ENCODE results near the gene SHISAL1.
"Not testable (repeated sequence)": the region's sequence is repeated elsewhere in the genome, so short reads cannot be mapped to it uniquely, and the experiment has no call there.

SHISAL1 gene

GRCh38 chr22:44302363-44302762, 10.4 kb downstream of the SHISAL1 start:
- DNase-seq (ENCODE audit: low read depth in 2 of 2): not testable (repeated sequence)

- DNase-seq (ENCODE audit: low read depth in 2 of 2): no peak
Observed at GRCh38 chr22:44301039-44301438, 11.7 kb downstream of the SHISAL1 start.

- DNase-seq (ENCODE audit: low read depth in 2 of 2): no peak
Observed at GRCh38 chr22:44299124-44299523, 13.6 kb downstream of the SHISAL1 start.

- DNase-seq (ENCODE audit: low read depth in 2 of 2): no peak
Observed at GRCh38 chr22:44298406-44299091, 14.2 kb downstream of the SHISAL1 start.

- DNase-seq (ENCODE audit: low read depth in 2 of 2): no peak
Observed at GRCh38 chr22:44297470-44298061, 15.2 kb downstream of the SHISAL1 start.

- no peak for DNase-seq (ENCODE audit: low read depth in 2 of 2)
Observed at GRCh38 chr22:44295406-44295805, 17.3 kb downstream of the SHISAL1 start.

GRCh38 chr22:44293876-44294275, 18.9 kb downstream of the SHISAL1 start:
- DNase-seq (ENCODE audit: low read depth in 2 of 2): no peak

GRCh38 chr22:44293034-44293433, 19.7 kb downstream of the SHISAL1 start:
- DNase-seq (ENCODE audit: low read depth in 2 of 2): no peak

- DNase-seq (ENCODE audit: low read depth in 2 of 2): no peak
Observed at GRCh38 chr22:44292521-44292920, 20.2 kb downstream of the SHISAL1 start.

GRCh38 chr22:44291674-44292360, 20.9 kb downstream of the SHISAL1 start:
- no peak for DNase-seq (ENCODE audit: low read depth in 2 of 2)

- DNase-seq (ENCODE audit: low read depth in 2 of 2): no peak
Observed at GRCh38 chr22:44291265-44291664, 21.5 kb downstream of the SHISAL1 start.

- DNase-seq (ENCODE audit: low read depth in 2 of 2): no peak
Observed at GRCh38 chr22:44289414-44290171, 23.2 kb downstream of the SHISAL1 start.

- no peak for DNase-seq (ENCODE audit: low read depth in 2 of 2)
Observed at GRCh38 chr22:44288913-44289312, 23.8 kb downstream of the SHISAL1 start.

- no peak for DNase-seq (ENCODE audit: low read depth in 2 of 2)
Observed at GRCh38 chr22:44287741-44288140, 25.0 kb downstream of the SHISAL1 start.

GRCh38 chr22:44287121-44287693, 25.5 kb downstream of the SHISAL1 start:
- no peak for DNase-seq (ENCODE audit: low read depth in 2 of 2)

GRCh38 chr22:44286646-44287045, 26.1 kb downstream of the SHISAL1 start:
- no peak for DNase-seq (ENCODE audit: low read depth in 2 of 2)

- no peak for DNase-seq (ENCODE audit: low read depth in 2 of 2)
Observed at GRCh38 chr22:44284711-44285110, 28.0 kb downstream of the SHISAL1 start.

GRCh38 chr22:44281768-44282637, 30.7 kb downstream of the SHISAL1 start:
- no peak for DNase-seq (ENCODE audit: low read depth in 2 of 2)

- no peak for DNase-seq (ENCODE audit: low read depth in 2 of 2)
Observed at GRCh38 chr22:44280665-44281188, 32.0 kb downstream of the SHISAL1 start.

- DNase-seq (ENCODE audit: low read depth in 2 of 2): no peak
Observed at GRCh38 chr22:44279069-44279360, 33.7 kb downstream of the SHISAL1 start.
